ENCODE data around the gene CCDC192. TPM values are rescaled to one million over a fixed set of nuclear protein-coding genes. Genes with fewer than 3 reads are reported as not detected.

CCDC192 gene
- polyA plus RNA-seq, 2 of the 4 experiments (the other 2 are of a cell fraction) = not detected

DNA sequence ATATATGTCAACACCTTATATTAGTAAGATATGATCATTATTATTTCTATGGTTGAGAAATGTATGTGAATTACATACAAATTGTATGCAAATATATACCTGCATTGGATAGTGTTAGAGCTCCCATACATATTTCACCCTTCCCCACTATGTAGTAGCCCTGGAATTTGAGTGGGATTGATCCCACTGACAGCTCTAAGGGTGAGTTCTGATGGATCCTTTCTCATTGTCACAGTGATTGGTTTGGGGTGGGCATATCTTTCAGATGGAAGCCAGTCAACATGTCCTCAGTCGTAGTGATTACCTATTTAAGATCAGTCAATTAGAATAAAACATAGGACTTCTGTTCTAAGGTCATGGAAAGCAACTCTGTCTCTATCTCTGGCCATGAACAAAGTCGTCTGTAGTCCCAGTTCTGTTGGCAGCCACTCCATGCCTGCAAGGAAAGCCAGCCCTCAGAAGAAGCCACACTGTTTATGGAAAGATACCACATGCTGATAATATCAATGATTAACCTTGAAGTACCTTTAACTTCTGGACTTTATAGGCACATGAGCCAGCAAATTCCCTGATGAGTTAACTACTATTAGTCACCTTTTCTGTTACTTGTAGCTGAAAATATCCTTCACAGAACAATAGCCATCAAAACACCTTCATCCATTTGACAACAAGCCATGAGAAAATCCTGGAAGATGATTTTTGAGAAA lies 5.1 kb upstream of the CCDC192 start (continued):
- TF ChIP-seq CBX8 (IDR thresholded peaks at IDR 0.05) (no peak), MYC (IDR thresholded peaks at IDR 0.05; ENCODE audit: borderline replicate concordance, low read length) (no peak), JUN (IDR thresholded peaks at IDR 0.05) (no peak), HOXB13 (CRISPR knock-in tag; IDR thresholded peaks at IDR 0.05; ENCODE audit: low read depth) (no peak), MAX (IDR thresholded peaks at IDR 0.05) (peak; percentile 61), EHMT2 (IDR thresholded peaks at IDR 0.05; ENCODE audit: low read depth) (0 out of 2 replicates have a peak, but pooled peaks have one; percentile 39), RCOR1 (IDR thresholded peaks at IDR 0.05; ENCODE audit: low read depth, low read length) (no peak), JUNB (IDR thresholded peaks at IDR 0.05) (peak; percentile 67), NR3C1 (IDR thresholded peaks at IDR 0.05) (no peak), FOSL2 (IDR thresholded peaks at IDR 0.05) (peak; percentile 56; the same call in 1 of the 2 replicates), FOSL2 (CRISPR knock-in tag; IDR thresholded peaks at IDR 0.05) (peak; percentile 81)

GRCh38 chr5:127699416-127699815 lies 3.8 kb upstream of the CCDC192 start:
- CTCF ChIA-PET = no interaction called here
- FAIRE-seq (no peak), DNase-seq (ENCODE audit: low read depth in 1 of 2, low spot score in 1 of 2) (no peak), ATAC-seq (no peak)
- Histone ChIP-seq H3K9me3 (no peaks in the 10 kb centered on the region), H3K27ac (peak overlapping the region in 1 of 2 experiments; percentile 54; a peak in 2 of 6 replicates), H3K4me3 (no peak overlapping the region), H3K4me2 (no peak overlapping the region), H3K4me1 (peaks cover 48% of the 10 kb centered on the region)
- no peak for TF ChIP-seq CHD2 (IDR thresholded peaks at IDR 0.05; ENCODE audit: low read length, partially characterized antibody)
- TF ChIP-seq, protein P1, sequence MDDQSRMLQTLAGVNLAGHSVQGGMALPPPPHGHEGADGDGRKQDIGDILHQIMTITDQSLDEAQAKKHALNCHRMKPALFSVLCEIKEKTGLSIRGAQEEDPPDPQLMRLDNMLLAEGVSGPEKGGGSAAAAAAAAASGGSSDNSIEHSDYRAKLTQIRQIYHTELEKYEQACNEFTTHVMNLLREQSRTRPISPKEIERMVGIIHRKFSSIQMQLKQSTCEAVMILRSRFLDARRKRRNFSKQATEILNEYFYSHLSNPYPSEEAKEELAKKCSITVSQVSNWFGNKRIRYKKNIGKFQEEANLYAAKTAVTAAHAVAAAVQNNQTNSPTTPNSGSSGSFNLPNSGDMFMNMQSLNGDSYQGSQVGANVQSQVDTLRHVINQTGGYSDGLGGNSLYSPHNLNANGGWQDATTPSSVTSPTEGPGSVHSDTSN (IDR thresholded peaks at IDR 0.05) = no peak
- TF ChIP-seq CBX2 (IDR thresholded peaks at IDR 0.05; ENCODE audit: borderline replicate concordance, low read depth) = no peak
- TF ChIP-seq RARB (CRISPR knock-in tag; IDR thresholded peaks at IDR 0.05) = no peak
- no peak for TF ChIP-seq RAD21 (conservative IDR thresholded peaks at IDR 0.05 in 1 of 2, IDR thresholded peaks at IDR 0.05 in 1 of 2)
- TF ChIP-seq, protein P2, sequence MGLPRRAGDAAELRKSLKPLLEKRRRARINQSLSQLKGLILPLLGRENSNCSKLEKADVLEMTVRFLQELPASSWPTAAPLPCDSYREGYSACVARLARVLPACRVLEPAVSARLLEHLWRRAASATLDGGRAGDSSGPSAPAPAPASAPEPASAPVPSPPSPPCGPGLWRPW (IDR thresholded peaks at IDR 0.05) = no peak
- TF ChIP-seq NPAS2 (CRISPR knock-in tag; IDR thresholded peaks at IDR 0.05; ENCODE audit: borderline replicate concordance) = no peak
- no peak for TF ChIP-seq RNF2 (IDR thresholded peaks at IDR 0.05; ENCODE audit: borderline replicate concordance, low read depth)
- WGBS (ENCODE audit: missing lambda C conversion rate) = 74% methylated on average over 5 of the region's 5 CpGs
- POLR2A ChIA-PET = no interaction called here

DNA sequence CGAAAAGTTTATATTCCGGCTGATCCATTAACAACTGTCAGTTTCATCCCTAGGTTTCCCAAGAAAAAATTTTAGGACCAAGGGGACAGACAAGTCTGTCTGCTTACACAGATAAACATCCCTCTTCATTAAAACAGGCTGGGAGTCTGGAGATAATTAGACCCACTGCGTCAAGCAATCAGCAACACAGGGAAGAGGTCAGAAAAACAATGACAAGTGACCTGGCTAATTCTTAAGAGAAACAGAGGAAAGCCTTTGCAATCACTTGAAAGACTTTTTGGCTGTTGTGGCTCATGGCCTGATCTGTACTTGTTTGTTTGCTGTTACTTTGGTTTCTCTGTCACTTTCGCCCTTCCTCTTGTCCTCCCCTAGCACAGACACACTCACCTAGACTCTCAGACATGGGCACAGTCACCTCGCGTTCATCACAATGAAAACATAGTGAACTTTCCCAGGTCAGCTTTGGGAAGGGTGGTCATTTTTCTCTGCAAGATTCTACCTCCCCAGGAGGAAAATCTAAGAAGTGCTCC lies 2.9 kb upstream of the CCDC192 start:
- 86% methylated on average over 6 of the region's 6 CpGs for WGBS (ENCODE audit: missing lambda C conversion rate)
- peaks cover 50% of the 10 kb centered on the region for H3K4me1 ChIP-seq
- no peak overlapping the region for H3K4me2 ChIP-seq
- no peak overlapping the region for H3K4me3 ChIP-seq
- POLR2A ChIA-PET = no interaction called here
- CTCF ChIA-PET = interaction anchor here (1.3 kb wide), 1 partner anchor 9 kb away, joined by 5 read pairs; no protein-coding TSS in a partner anchor
- H3K27ac ChIP-seq = 0 out of 6 replicates have a peak overlapping the region, but pooled peaks of 1 of the 2 experiments have one; percentile 3
- no peak for DNase-seq (ENCODE audit: low read depth in 1 of 2, low spot score in 1 of 2)
- no peaks in the 10 kb centered on the region for H3K9me3 ChIP-seq
- no peak for FAIRE-seq
- ATAC-seq = no peak
- TF ChIP-seq CTCF (IDR thresholded peaks at IDR 0.05) = no peak
- no peak for TF ChIP-seq CEBPB (IDR thresholded peaks at IDR 0.05)
- no peak for TF ChIP-seq POLR2A (IDR thresholded peaks at IDR 0.05; ENCODE audit: low read length)
- no peak for TF ChIP-seq SREBF2 (IDR thresholded peaks at IDR 0.05)
- TF ChIP-seq KDM1A (IDR thresholded peaks at IDR 0.05; ENCODE audit: low read depth) = no peak
- TF ChIP-seq JUNB (IDR thresholded peaks at IDR 0.05) = no peak
- TF ChIP-seq MAX (IDR thresholded peaks at IDR 0.05) = no peak
- no peak for TF ChIP-seq NFE2L2 (conservative IDR thresholded peaks at IDR 0.05; ENCODE audit: low read length)
- no peak for TF ChIP-seq TFCP2L1 (CRISPR knock-in tag; IDR thresholded peaks at IDR 0.05)
- TF ChIP-seq CBX8 (IDR thresholded peaks at IDR 0.05) = no peak
- no peak for TF ChIP-seq REST (IDR thresholded peaks at IDR 0.05)
- TF ChIP-seq HEYL (CRISPR knock-in tag; IDR thresholded peaks at IDR 0.05) = no peak
- TF ChIP-seq TP53 (CRISPR knock-in tag; IDR thresholded peaks at IDR 0.05) = no peak
- no peak for TF ChIP-seq ZSCAN20 (CRISPR knock-in tag; IDR thresholded peaks at IDR 0.05)
- no peak for TF ChIP-seq RAD21 (conservative IDR thresholded peaks at IDR 0.05 in 1 of 2, IDR thresholded peaks at IDR 0.05 in 1 of 2)
